HepG2 (cell line): ENCODE results near the gene CRKL. TPM values are rescaled to one million over a fixed set of nuclear protein-coding genes. Genes with fewer than 3 reads are reported as not detected.

Experiments
- ATAC-seq: fragments of 200-7000 bp; cut with Tn5 transposase; 3 replicates; pipeline ENCODE4 v1.9.1; 2020; ENCODE audit warnings: mild to moderate bottlenecking, moderate library complexity
- BruUV-seq: library from RNA; stranded (reverse); fragments of 400-500 nt; replicated peaks from 2 replicates; lab custom pipeline; 2021; lab: Mats Ljungman, UMichigan
- CTCF ChIA-PET: fragments of 300-600 bp; formaldehyde crosslinking; extraction: SDS; loops from one replicate; lab custom pipeline; 2021; ENCODE audit warnings: low total read pairs, inconsistent platforms, low intra/inter-chr PET ratio; lab: Yijun Ruan, JAX
- POLR2A ChIA-PET: fragments of 350-600 bp; sonication (Branson Sonifier 250); formaldehyde crosslinking; loops from one replicate; lab custom pipeline; 2020; ENCODE audit warnings: antibody characterized with exemption, inconsistent platforms; lab: Yijun Ruan, JAX
- DNase-seq: peaks from one replicate; pipeline ENCODE4 v3.0.0-alpha.2; 2015; ENCODE audit warnings: low spot score
- FAIRE-seq: peaks from 3 replicates; lab custom pipeline; 2011; peaks lifted over from hg19 to GRCh38; lab: Jason Lieb, UNC
- H2AFZ ChIP-seq: one replicate; pipeline ENCODE4 v1.6.1; 2011; ENCODE audit warnings: low read length, inconsistent platforms
- H3K27ac ChIP-seq: fragments of 300-600 bp; 3 replicates; pipeline ENCODE4 v1.8.0; 2011; ENCODE audit warnings: mixed run types, mild to moderate bottlenecking, mixed read lengths, low read length, inconsistent platforms; ENCODE audit not compliant: insufficient read depth; ENCODE audit errors: extremely low read length
- H3K27me3 ChIP-seq, 2 experiments: fragments of 200-600 bp in 1 of 2; 2 replicates in 1 of 2; 3 replicates in 1 of 2; pipeline versions ENCODE4 v1.6.0 to v1.8.0; 2011; ENCODE audit warnings: low read length in 2 of 2, mild to moderate bottlenecking in 2 of 2, moderate library complexity in 2 of 2, inconsistent platforms in 1 of 2; ENCODE audit not compliant: insufficient read depth in 2 of 2, control insufficient read depth in 1 of 2
- H3K36me3 ChIP-seq, 2 experiments: fragments of 200-600 bp in 1 of 2; replicated peaks in 1 of 2; 2 replicates in 1 of 2; 3 replicates in 1 of 2; pipeline versions ENCODE4 v1.5.1 to v1.8.0; 2011; ENCODE audit warnings: low read length in 2 of 2, inconsistent platforms in 1 of 2; ENCODE audit not compliant: insufficient read depth in 2 of 2, control insufficient read depth in 1 of 2
- H3K4me1 ChIP-seq: 2 replicates; pipeline ENCODE4 v1.5.1; 2012; ENCODE audit warnings: low read length, inconsistent platforms; ENCODE audit not compliant: insufficient read depth
- H3K4me2 ChIP-seq: 2 replicates; pipeline ENCODE4 v1.6.0; 2011; ENCODE audit warnings: low read depth, low read length, inconsistent platforms
- H3K4me3 ChIP-seq, 3 experiments: fragments of 200-600 bp in 1 of 3; sonication (generic), shearing (Covaris generic) in 1 of 3; replicated peaks in 1 of 3; 2 replicates each; pipeline ENCODE4 v1.5.1; 2011 to 2016; ENCODE audit warnings: low read length in 3 of 3, inconsistent platforms in 2 of 3, low read depth in 2 of 3, mild to moderate bottlenecking in 2 of 3, control low read depth in 1 of 3, mixed read lengths in 1 of 3; ENCODE audit not compliant: insufficient read depth in 1 of 3
- H3K79me2 ChIP-seq: one replicate; pipeline ENCODE4 v1.6.1; 2011; ENCODE audit warnings: low read length, inconsistent platforms; ENCODE audit not compliant: insufficient read depth
- H3K9ac ChIP-seq: 2 replicates; pipeline ENCODE4 v1.6.0; 2011; ENCODE audit warnings: mild to moderate bottlenecking, low read depth, low read length, inconsistent platforms; ENCODE audit not compliant: insufficient read depth
- H3K9me3 ChIP-seq: 2 replicates; pipeline ENCODE4 v1.5.1; 2012; ENCODE audit warnings: mild to moderate bottlenecking, low read length
- H4K20me1 ChIP-seq: 2 replicates; pipeline ENCODE4 v1.6.0; 2011; ENCODE audit warnings: inconsistent platforms, mild to moderate bottlenecking, low read length, moderate library complexity; ENCODE audit not compliant: insufficient read depth
- GABPA ChIP-seq, 2 experiments: IDR thresholded peaks; 2 replicates each; pipeline ENCODE4 v1.6.1; 2011 to 2016; ENCODE audit warnings: low read depth in 2 of 2, low read length in 1 of 2, missing biosample characterization in 1 of 2, missing genetic modification characterization in 1 of 2
- MBD4 ChIP-seq: IDR thresholded peaks from 2 replicates; pipeline ENCODE4 v1.6.1; 2012; ENCODE audit warnings: low read length, inconsistent platforms, borderline replicate concordance
- PHF21A ChIP-seq: sonication (generic); formaldehyde crosslinking; IDR thresholded peaks from 2 replicates; pipeline ENCODE4 v1.5.0; 2020; ENCODE audit warnings: mild to moderate bottlenecking, missing genetic modification reagents
- PHF8 ChIP-seq: sonication (generic); formaldehyde crosslinking; IDR thresholded peaks from 2 replicates; pipeline ENCODE4 v1.5.0; 2020; ENCODE audit warnings: missing genetic modification reagents
- ZNF10 ChIP-seq: sonication (generic); formaldehyde crosslinking; IDR thresholded peaks from 2 replicates; pipeline ENCODE4 v1.4.0; 2020; ENCODE audit warnings: mild to moderate bottlenecking, low read depth, missing genetic modification reagents, borderline replicate concordance
- ZNF569 ChIP-seq: sonication (generic); formaldehyde crosslinking; IDR thresholded peaks from 2 replicates; pipeline ENCODE4 v1.5.0; 2020; ENCODE audit warnings: mild to moderate bottlenecking, missing genetic modification reagents, moderate library complexity, borderline replicate concordance
- ZNF724P ChIP-seq: sonication (generic); formaldehyde crosslinking; IDR thresholded peaks from 2 replicates; pipeline ENCODE4 v1.8.0; 2022; ENCODE audit warnings: missing genetic modification reagents, borderline replicate concordance
- WGBS: methylation state at CpG from one replicate; pipeline ENCODE4 v1.1.6; 2017; ENCODE audit warnings: low lambda C conversion rate; 5-methylcytosine and 5-hydroxymethylcytosine counted together
- in situ Hi-C: cut with HindIII; loops from 2 replicates; pipeline ENCODE4 v1.10.0; 2017; ENCODE audit warnings: low pct_unique_long_range_greater_than_20kb; ENCODE audit not compliant: extremely low pct_ligation_motif_present
- intact Hi-C: fragments of 100-400 bp; cut with micrococcal nuclease; formaldehyde crosslinking; loops from one replicate; pipeline ENCODE4 v1.10.0; 2022; ENCODE audit not compliant: unreplicated experiment
- polyA plus RNA-seq, 8 experiments: library from polyadenylated mRNA; depleted of rRNA in 3 of 8; stranded (reverse) in 7 of 8; unstranded in 1 of 8; fragments of >200 nt; fragmentation: Illumina TruSeq in 4 of 8; extraction: Trizol in 4 of 8; gene quantifications; 2 replicates each; pipeline versions ENCODE4 v1.2.1 to v1.2.3, GENCODE V29; 2011 to 2016; ENCODE audit warnings: low read depth in 4 of 8, missing spikeins in 1 of 8, mixed read lengths in 1 of 8; ENCODE audit not compliant: insufficient read depth in 1 of 8
- total RNA-seq, 5 experiments: library from RNA; depleted of rRNA; stranded (reverse); fragments of >200 nt; fragmentation: Illumina TruSeq; extraction: Trizol; gene quantifications; 2 replicates each; pipeline ENCODE4 v1.2.3, GENCODE V29; 2016; ENCODE audit warnings: low read depth in 1 of 5
- TF ChIP-seq, protein P1 (sequence below): IDR thresholded peaks from 2 replicates; pipeline ENCODE4 v1.6.1; 2012; ENCODE audit warnings: low read depth, low read length, improper control_type of control experiment
- TF ChIP-seq, protein P2 (sequence below): sonication (generic); formaldehyde crosslinking; IDR thresholded peaks from 2 replicates; pipeline ENCODE4 v1.4.0; 2020; ENCODE audit warnings: mild to moderate bottlenecking, missing genetic modification reagents
- TF ChIP-seq, protein P3 (sequence below): IDR thresholded peaks from 2 replicates; pipeline ENCODE4 v1.6.1; 2016; ENCODE audit warnings: missing biosample characterization, missing genetic modification reagents, low read depth
- TF ChIP-seq, protein P4 (sequence below): sonication (generic); formaldehyde crosslinking; IDR thresholded peaks from 2 replicates; pipeline ENCODE4 v1.4.0; 2020; ENCODE audit warnings: missing genetic modification reagents, low read depth, mild to moderate bottlenecking, borderline replicate concordance

Gene CRKL
- total and polyA plus RNA-seq, 2 of the 13 experiments (the other 11 are each of a cell fraction or from before 2014, with no cell fraction given) = 37.4 to 60.6 TPM

DNA sequence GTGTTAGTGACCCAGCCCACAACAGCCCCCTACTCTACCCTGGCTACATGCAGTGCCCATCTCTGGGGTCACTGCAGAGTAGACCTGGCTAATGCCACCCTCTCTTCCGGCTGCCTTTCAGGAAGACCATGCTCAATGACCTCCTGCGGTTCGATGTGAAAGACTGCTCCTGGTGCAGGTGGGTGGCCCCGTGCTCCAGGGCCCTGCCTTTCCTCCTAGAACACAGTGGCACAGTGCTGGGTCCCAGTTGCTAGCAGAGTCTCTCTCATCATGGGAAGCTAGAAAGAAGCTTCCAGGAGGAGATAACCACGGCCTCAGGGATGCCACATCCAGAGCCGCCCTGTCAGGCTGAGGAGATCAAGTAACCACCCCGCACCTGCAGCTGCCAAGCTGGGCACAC lies 68.5 kb downstream of the CRKL start:
- Histone ChIP-seq H3K9me3 (no peaks in the 10 kb centered on the region), H3K9ac (no peak overlapping the region), H4K20me1 (no peaks in the 10 kb centered on the region), H3K27ac (no peak overlapping the region), H2AFZ (no peak overlapping the region), H3K4me2 (no peak overlapping the region), H3K79me2 (peaks cover 11% of the 10 kb centered on the region), H3K36me3 (peaks cover 0 to 22% of the 10 kb centered on the region in 2 experiments), H3K27me3 (no peaks in the 10 kb centered on the region; a peak in 1 of 5 replicates), H3K4me1 (peaks cover 21% of the 10 kb centered on the region), H3K4me3 (no peak overlapping the region)
- ChIA-PET CTCF (no interaction called here), POLR2A (no interaction called here)
- ATAC-seq (no peak), DNase-seq (no peak), FAIRE-seq (no peak)
- WGBS = 98% methylated on average over 6 of the region's 7 CpGs
- in situ Hi-C loops (no loop called here), intact Hi-C loops (no loop called here)
- BruUV-seq = no TSS peak
- TF ChIP-seq PHF21A (CRISPR knock-in tag) = no peak
- TF ChIP-seq GABPA (IDR thresholded peaks at IDR 0.05; ENCODE audit: low read depth, low read length) = no peak
- no peak for TF ChIP-seq GABPA (CRISPR knock-in tag; IDR thresholded peaks at IDR 0.05; ENCODE audit: low read depth)
- TF ChIP-seq ZNF569 (CRISPR knock-in tag) = no peak

DNA sequence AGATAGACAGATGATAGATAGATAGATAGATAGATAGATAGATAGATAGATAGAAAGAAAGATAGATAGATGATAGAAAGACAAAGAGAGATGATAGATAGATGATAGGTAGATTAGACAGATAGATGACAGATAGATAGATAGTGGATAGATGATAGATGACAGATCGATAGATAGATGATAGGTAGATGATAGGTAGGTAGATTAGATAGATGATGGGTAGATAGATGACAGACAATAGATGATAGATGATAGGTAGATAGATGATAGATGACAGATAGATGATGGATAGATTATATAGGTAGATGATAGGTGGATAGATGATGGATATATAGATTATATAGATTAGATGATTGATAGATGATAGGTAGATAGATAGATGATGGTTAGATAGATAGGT lies 69.2 kb downstream of the CRKL start:
- ChIA-PET CTCF (no interaction called here), POLR2A (no interaction called here)
- DNase-seq (no peak), FAIRE-seq (no peak), ATAC-seq (no peak)
- Histone ChIP-seq H3K4me1 (peaks cover 14% of the 10 kb centered on the region), H4K20me1 (no peaks in the 10 kb centered on the region), H3K27ac (no peak overlapping the region), H3K9ac (no peak overlapping the region), H3K4me2 (no peak overlapping the region), H3K4me3 (no peak overlapping the region), H3K79me2 (peaks cover 9% of the 10 kb centered on the region), H3K27me3 (no peaks in the 10 kb centered on the region; a peak in 1 of 5 replicates), H3K36me3 (peaks cover 2 to 28% of the 10 kb centered on the region in 2 experiments), H3K9me3 (no peaks in the 10 kb centered on the region), H2AFZ (no peak overlapping the region)
- 94% methylated on average over 1 of the region's 1 CpG for WGBS
- in situ Hi-C loops (no loop called here), intact Hi-C loops (no loop called here)
- BruUV-seq = no TSS peak
- TF ChIP-seq ZNF10 (CRISPR knock-in tag) (no peak), ZNF724P (CRISPR knock-in tag) (no peak), PHF8 (CRISPR knock-in tag) (no peak), MBD4 (no peak)
- TF ChIP-seq, protein P1, sequence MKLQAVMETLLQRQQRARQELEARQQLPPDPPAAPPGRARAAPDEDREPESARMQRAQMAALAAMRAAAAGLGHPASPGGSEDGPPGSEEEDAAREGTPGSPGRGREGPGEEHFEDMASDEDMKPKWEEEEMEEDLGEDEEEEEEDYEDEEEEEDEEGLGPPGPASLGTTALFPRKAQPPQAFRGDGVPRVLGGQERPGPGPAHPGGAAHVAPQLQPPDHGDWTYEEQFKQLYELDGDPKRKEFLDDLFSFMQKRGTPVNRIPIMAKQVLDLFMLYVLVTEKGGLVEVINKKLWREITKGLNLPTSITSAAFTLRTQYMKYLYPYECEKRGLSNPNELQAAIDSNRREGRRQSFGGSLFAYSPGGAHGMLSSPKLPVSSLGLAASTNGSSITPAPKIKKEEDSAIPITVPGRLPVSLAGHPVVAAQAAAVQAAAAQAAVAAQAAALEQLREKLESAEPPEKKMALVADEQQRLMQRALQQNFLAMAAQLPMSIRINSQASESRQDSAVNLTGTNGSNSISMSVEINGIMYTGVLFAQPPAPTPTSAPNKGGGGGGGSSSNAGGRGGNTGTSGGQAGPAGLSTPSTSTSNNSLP = no peak
- TF ChIP-seq, protein P2, sequence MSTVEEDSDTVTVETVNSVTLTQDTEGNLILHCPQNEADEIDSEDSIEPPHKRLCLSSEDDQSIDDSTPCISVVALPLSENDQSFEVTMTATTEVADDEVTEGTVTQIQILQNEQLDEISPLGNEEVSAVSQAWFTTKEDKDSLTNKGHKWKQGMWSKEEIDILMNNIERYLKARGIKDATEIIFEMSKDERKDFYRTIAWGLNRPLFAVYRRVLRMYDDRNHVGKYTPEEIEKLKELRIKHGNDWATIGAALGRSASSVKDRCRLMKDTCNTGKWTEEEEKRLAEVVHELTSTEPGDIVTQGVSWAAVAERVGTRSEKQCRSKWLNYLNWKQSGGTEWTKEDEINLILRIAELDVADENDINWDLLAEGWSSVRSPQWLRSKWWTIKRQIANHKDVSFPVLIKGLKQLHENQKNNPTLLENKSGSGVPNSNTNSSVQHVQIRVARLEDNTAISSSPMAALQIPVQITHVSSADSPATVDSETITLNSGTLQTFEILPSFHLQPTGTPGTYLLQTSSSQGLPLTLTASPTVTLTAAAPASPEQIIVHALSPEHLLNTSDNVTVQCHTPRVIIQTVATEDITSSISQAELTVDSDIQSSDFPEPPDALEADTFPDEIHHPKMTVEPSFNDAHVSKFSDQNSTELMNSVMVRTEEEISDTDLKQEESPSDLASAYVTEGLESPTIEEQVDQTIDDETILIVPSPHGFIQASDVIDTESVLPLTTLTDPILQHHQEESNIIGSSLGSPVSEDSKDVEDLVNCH (CRISPR knock-in tag) = no peak
- TF ChIP-seq, protein P3, sequence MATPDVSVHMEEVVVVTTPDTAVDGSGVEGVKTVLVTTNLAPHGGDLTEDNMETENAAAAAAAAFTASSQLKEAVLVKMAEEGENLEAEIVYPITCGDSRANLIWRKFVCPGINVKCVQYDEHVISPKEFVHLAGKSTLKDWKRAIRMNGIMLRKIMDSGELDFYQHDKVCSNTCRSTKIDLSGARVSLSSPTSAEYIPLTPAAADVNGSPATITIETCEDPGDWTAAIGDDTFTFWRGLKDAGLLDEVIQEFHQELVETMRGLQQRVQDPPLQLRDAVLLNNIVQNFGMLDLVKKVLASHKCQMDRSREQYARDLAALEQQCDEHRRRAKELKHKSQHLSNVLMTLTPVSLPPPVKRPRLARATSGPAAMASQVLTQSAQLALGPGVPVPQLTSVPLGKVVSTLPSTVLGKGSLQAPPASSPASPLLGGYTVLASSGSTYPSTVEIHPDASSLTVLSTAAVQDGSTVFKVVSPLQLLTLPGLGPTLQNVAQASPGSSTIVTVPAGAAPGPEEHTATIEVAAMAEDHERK (CRISPR knock-in tag) = no peak
- TF ChIP-seq, protein P4, sequence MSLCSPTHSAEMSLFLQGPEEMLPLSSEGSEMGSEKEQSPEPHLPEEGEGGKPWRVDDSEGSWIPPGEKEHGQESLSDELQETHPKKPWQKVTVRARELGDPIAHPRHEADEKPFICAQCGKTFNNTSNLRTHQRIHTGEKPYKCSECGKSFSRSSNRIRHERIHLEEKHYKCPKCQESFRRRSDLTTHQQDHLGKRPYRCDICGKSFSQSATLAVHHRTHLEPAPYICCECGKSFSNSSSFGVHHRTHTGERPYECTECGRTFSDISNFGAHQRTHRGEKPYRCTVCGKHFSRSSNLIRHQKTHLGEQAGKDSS (CRISPR knock-in tag) = no peak
